ENCODE data around the gene ZFYVE27. TPM values are rescaled to one million over a fixed set of nuclear protein-coding genes. Genes with fewer than 3 reads are reported as not detected.

Gene ZFYVE27
- total and polyA plus RNA-seq, 7 experiments from 2014 or later: 31.0 to 68.8 (median 54.7) TPM

DNA sequence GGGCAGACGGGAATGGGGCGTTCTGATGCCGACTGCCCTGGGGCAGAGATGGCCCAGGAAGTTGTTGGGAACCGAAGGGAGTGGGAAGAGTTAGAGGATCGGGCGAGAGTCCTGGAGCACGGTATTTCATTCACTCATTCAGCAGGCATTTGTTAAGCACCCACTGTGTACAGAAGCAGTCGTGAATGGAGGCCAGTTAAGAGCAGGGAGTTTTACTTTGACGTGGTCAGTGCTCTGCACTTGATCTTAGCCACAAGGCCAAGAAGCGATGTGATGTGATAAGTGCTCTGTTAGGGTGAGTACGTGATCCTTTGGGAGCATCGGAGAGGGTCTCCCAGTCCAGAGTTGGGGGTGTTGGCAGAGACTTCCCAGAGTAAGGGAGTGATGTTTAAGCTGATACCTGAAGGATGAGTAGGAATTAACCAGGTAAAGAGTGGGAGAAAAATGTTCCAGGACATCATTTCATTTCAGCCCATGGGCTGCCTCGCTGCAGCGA is 890 bp downstream of the ZFYVE27 start:
- Histone ChIP-seq H3K4me1 (ENCODE audit: control insufficient read depth in 2 of 2, insufficient read depth in 2 of 2, low read length in 2 of 2) (peaks cover 18% of the 10 kb centered on the region in 2 donors), H3K9me3 (ENCODE audit: control insufficient read depth in 2 of 3, low read length in 3 of 3) (no peaks in the 10 kb centered on the region), H3K27ac (ENCODE audit: low read depth, low read length) (peak overlapping the region; percentile 99), H3K4me3 (ENCODE audit: low read length) (peak overlapping the region; percentile 86), H3K36me3 (ENCODE audit: control insufficient read depth in 2 of 3, insufficient read depth in 3 of 3, low read length in 3 of 3) (peaks cover 0 to 8% (median 4%) of the 10 kb centered on the region in 3 experiments), H3K27me3 (ENCODE audit: control insufficient read depth in 2 of 2, insufficient read depth in 2 of 2, low read length in 2 of 2) (no peaks in the 10 kb centered on the region)
- peaks cover 0 to 7% (median 0%) of the 10 kb centered on the region in 11 donors for H3K9me3 Mint-ChIP-seq
- POLR2A ChIA-PET: no interaction called here
- no peak for DNase-seq
- peak overlapping the region; percentile 88 to 98 (median 94) for H3K4me3 Mint-ChIP-seq
- intact Hi-C loops (cut with micrococcal nuclease): loop anchor here (1.0 to 10.0 kb wide), 14 partner anchors 24 to 1994 kb away; partner anchors contain the start of genes AVPI1 (in 2 of the 2), MMS19 (in 2 of the 2), PI4K2A (in 2 of the 2) and UBTD1 (in 2 of the 2)
- H3K36me3 Mint-ChIP-seq: peaks cover 3 to 26% (median 15%) of the 10 kb centered on the region in 5 donors
- H3K27me3 Mint-ChIP-seq: peaks cover 0 to 3% (median 0%) of the 10 kb centered on the region in 5 donors
- CTCF ChIA-PET: no interaction called here
- ATAC-seq: no peak
- H3K27ac Mint-ChIP-seq: peak overlapping the region; percentile 95 to 99 (median 97)
- peaks cover 22 to 67% (median 61%) of the 10 kb centered on the region in 7 donors for H3K4me1 Mint-ChIP-seq

- Mint-ChIP-seq H3K27me3 (peaks cover 0 to 3% (median 0%) of the 10 kb centered on the region in 5 donors), H3K36me3 (peaks cover 3 to 32% (median 15%) of the 10 kb centered on the region in 5 donors), H3K9me3 (peaks cover 0 to 6% (median 0%) of the 10 kb centered on the region in 11 donors), H3K4me1 (peaks cover 27 to 75% (median 69%) of the 10 kb centered on the region in 7 donors), H3K4me3 (peak overlapping the region; percentile 88 to 98 (median 94)), H3K27ac (peak overlapping the region in 8 of 9 donors; percentile 64 to 99 (median 97))
- ChIA-PET POLR2A (interaction anchor here (0.7 kb wide), 1 partner anchor 44 kb away, joined by 9 read pairs; no protein-coding TSS in a partner anchor), CTCF (no interaction called here)
- H3K4me1 ChIP-seq (ENCODE audit: control insufficient read depth in 2 of 2, insufficient read depth in 2 of 2, low read length in 2 of 2): peaks cover 18% of the 10 kb centered on the region in 2 donors
- no peaks in the 10 kb centered on the region for H3K27me3 ChIP-seq (ENCODE audit: control insufficient read depth in 2 of 2, insufficient read depth in 2 of 2, low read length in 2 of 2)
- DNase-seq (no peak), ATAC-seq (no peak)
- peaks cover 0 to 16% (median 4%) of the 10 kb centered on the region in 3 experiments for H3K36me3 ChIP-seq (ENCODE audit: control insufficient read depth in 2 of 3, insufficient read depth in 3 of 3, low read length in 3 of 3)
- intact Hi-C loops (cut with micrococcal nuclease): loop anchor here (5.0 to 10.0 kb wide), 2 partner anchors 396 to 1994 kb away; partner anchors contain the start of genes COX15 (in 1 of the 2), CUTC (in 1 of the 2) and R3HCC1L (in 1 of the 2)
- H3K9me3 ChIP-seq (ENCODE audit: control insufficient read depth in 2 of 3, low read length in 3 of 3): no peaks in the 10 kb centered on the region
- no peak overlapping the region for H3K27ac ChIP-seq (ENCODE audit: low read depth, low read length)
- H3K4me3 ChIP-seq (ENCODE audit: low read length): no peak overlapping the region
These were observed 1.7 kb downstream of the ZFYVE27 start for GRCh38 chr10:97738616-97739015.

DNA sequence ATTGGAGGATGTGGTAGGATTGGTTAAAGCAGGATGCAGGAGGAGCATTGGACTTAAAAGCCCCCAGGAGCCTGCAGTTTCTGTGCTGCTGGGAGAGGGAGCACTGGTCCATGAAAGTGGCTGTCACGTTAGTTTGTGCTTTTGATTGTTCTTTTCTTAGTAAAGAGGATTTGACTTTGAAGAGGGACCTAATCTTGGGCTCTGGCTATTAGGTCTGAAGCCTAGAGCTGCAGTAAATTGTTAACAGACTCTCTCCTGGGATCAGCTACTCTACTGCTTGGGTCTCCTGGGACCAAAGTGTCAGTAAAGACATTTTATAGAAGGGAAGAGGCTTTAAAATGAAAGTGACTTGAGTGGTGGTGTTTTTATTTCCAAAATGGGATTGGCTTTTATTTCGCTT is 3.7 kb downstream of the ZFYVE27 start:
- Histone ChIP-seq H3K27me3 (ENCODE audit: control insufficient read depth in 2 of 2, insufficient read depth in 2 of 2, low read length in 2 of 2) (no peaks in the 10 kb centered on the region), H3K9me3 (ENCODE audit: control insufficient read depth in 2 of 3, low read length in 3 of 3) (no peaks in the 10 kb centered on the region), H3K4me3 (ENCODE audit: low read length) (no peak overlapping the region), H3K36me3 (ENCODE audit: control insufficient read depth in 2 of 3, insufficient read depth in 3 of 3, low read length in 3 of 3) (peaks cover 3 to 34% (median 4%) of the 10 kb centered on the region in 3 experiments), H3K27ac (ENCODE audit: low read depth, low read length) (no peak overlapping the region), H3K4me1 (ENCODE audit: control insufficient read depth in 2 of 2, insufficient read depth in 2 of 2, low read length in 2 of 2) (peaks cover 18% of the 10 kb centered on the region in 2 donors)
- ATAC-seq (no peak), DNase-seq (no peak)
- CTCF ChIA-PET: no interaction called here
- peak overlapping the region in 5 of 10 donors; percentile 27 to 92 (median 56) for H3K4me3 Mint-ChIP-seq
- POLR2A ChIA-PET: interaction anchor here (0.5 kb wide), 1 partner anchor 525 kb away, joined by 3 read pairs; no protein-coding TSS in a partner anchor
- no peaks in the 10 kb centered on the region for H3K27me3 Mint-ChIP-seq
- H3K9me3 Mint-ChIP-seq: peaks cover 0 to 6% (median 0%) of the 10 kb centered on the region in 11 donors
- peaks cover 28 to 87% (median 76%) of the 10 kb centered on the region in 7 donors for H3K4me1 Mint-ChIP-seq
- peaks cover 13 to 49% (median 25%) of the 10 kb centered on the region in 5 donors for H3K36me3 Mint-ChIP-seq
- intact Hi-C loops (cut with micrococcal nuclease): no loop called here
- peak overlapping the region in 1 of 9 donors; percentile 36 for H3K27ac Mint-ChIP-seq

DNA sequence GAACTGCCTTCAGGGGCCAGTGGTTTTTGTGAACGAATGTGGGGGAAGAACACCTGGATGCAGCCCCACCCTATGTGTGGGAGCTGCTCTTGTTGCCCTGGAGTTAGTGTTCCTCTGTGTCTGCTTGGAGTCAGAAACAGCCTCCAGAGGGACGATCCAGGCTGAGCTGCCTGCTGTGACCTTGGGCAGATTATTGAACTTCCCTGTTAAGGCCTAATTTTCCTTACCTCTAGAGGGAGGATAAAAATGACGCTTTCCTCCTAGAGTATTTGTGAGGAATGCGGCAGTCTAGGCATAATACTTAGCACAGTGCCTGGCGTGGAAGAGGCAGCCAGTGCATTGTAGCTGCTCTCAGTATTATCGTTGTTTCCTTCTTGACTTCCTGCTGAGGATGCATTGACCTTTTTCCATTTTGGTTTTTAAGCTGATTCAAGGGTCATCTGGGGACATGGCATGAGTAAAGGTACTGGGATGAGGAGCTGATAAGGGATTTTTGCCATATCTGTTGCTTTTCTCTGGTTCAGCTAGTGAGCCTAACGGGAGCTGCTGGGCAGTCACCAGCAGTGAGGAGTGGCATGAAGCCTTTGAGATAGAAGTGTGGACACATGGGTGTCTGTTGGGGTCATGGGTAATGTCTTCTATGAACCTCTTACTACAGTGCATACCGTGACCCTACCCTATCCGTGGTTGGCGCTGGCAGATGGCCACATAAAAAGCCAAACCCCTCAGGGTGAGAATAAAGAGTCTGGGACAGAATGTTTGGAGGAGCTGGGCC is 6.4 kb downstream of the ZFYVE27 start:
- H3K9me3 Mint-ChIP-seq: no peaks in the 10 kb centered on the region
- DNase-seq: no peak
- H3K27ac Mint-ChIP-seq: peak overlapping the region in 2 of 9 donors; percentile 20 to 46
- H3K27me3 Mint-ChIP-seq: no peaks in the 10 kb centered on the region
- no peak for ATAC-seq
- no peak overlapping the region for H3K4me3 Mint-ChIP-seq
- no peak overlapping the region for H3K27ac ChIP-seq (ENCODE audit: low read depth, low read length)
- H3K4me1 Mint-ChIP-seq: peaks cover 15 to 66% (median 54%) of the 10 kb centered on the region in 7 donors
- intact Hi-C loops (cut with micrococcal nuclease): no loop called here
- no peak overlapping the region for H3K4me3 ChIP-seq (ENCODE audit: low read length)
- peaks cover 7 to 9% of the 10 kb centered on the region in 2 donors for H3K4me1 ChIP-seq (ENCODE audit: control insufficient read depth in 2 of 2, insufficient read depth in 2 of 2, low read length in 2 of 2)
- peaks cover 14 to 60% (median 33%) of the 10 kb centered on the region in 5 donors for H3K36me3 Mint-ChIP-seq
- H3K36me3 ChIP-seq (ENCODE audit: control insufficient read depth in 2 of 3, insufficient read depth in 3 of 3, low read length in 3 of 3): peaks cover 3 to 46% (median 4%) of the 10 kb centered on the region in 3 experiments
- ChIA-PET CTCF (interaction anchor here (0.7 to 1.2 kb wide), 3 partner anchors 12 to 55 kb away, joined by 3 to 5 read pairs (median 4); no protein-coding TSS in a partner anchor), POLR2A (no interaction called here)
- H3K9me3 ChIP-seq (ENCODE audit: control insufficient read depth in 2 of 3, low read length in 3 of 3): no peaks in the 10 kb centered on the region
- H3K27me3 ChIP-seq (ENCODE audit: control insufficient read depth in 2 of 2, insufficient read depth in 2 of 2, low read length in 2 of 2): no peaks in the 10 kb centered on the region

GRCh38 chr10:97744405-97745035 is 7.6 kb downstream of the ZFYVE27 start:
- H3K4me1 ChIP-seq (ENCODE audit: control insufficient read depth in 2 of 2, insufficient read depth in 2 of 2, low read length in 2 of 2): peaks cover 5 to 7% of the 10 kb centered on the region in 2 donors
- ChIA-PET POLR2A (no interaction called here), CTCF (interaction anchor here (0.6 to 0.9 kb wide), 4 partner anchors 11 to 299 kb away, joined by 3 to 5 read pairs (median 4); no protein-coding TSS in a partner anchor)
- Mint-ChIP-seq H3K4me1 (peaks cover 13 to 56% (median 45%) of the 10 kb centered on the region in 7 donors), H3K27me3 (no peaks in the 10 kb centered on the region), H3K9me3 (no peaks in the 10 kb centered on the region), H3K36me3 (peaks cover 20 to 64% (median 32%) of the 10 kb centered on the region in 5 donors), H3K27ac (no peak overlapping the region), H3K4me3 (no peak overlapping the region)
- no peaks in the 10 kb centered on the region for H3K27me3 ChIP-seq (ENCODE audit: control insufficient read depth in 2 of 2, insufficient read depth in 2 of 2, low read length in 2 of 2)
- peaks cover 4 to 58% (median 11%) of the 10 kb centered on the region in 3 experiments for H3K36me3 ChIP-seq (ENCODE audit: control insufficient read depth in 2 of 3, insufficient read depth in 3 of 3, low read length in 3 of 3)
- no peaks in the 10 kb centered on the region for H3K9me3 ChIP-seq (ENCODE audit: control insufficient read depth in 2 of 3, low read length in 3 of 3)
- H3K4me3 ChIP-seq (ENCODE audit: low read length): no peak overlapping the region
- intact Hi-C loops (cut with micrococcal nuclease): no loop called here
- ATAC-seq (no peak), DNase-seq (no peak)
- H3K27ac ChIP-seq (ENCODE audit: low read depth, low read length): no peak overlapping the region

GRCh38 chr10:97747573-97747972 is 10.6 kb downstream of the ZFYVE27 start:
- H3K27me3 ChIP-seq (ENCODE audit: control insufficient read depth in 2 of 2, insufficient read depth in 2 of 2, low read length in 2 of 2): no peaks in the 10 kb centered on the region
- no peaks in the 10 kb centered on the region for H3K9me3 Mint-ChIP-seq
- DNase-seq: no peak
- H3K4me3 Mint-ChIP-seq: no peak overlapping the region
- peaks cover 4 to 89% (median 20%) of the 10 kb centered on the region in 3 experiments for H3K36me3 ChIP-seq (ENCODE audit: control insufficient read depth in 2 of 3, insufficient read depth in 3 of 3, low read length in 3 of 3)
- no peak overlapping the region for H3K27ac ChIP-seq (ENCODE audit: low read depth, low read length)
- no peak overlapping the region for H3K27ac Mint-ChIP-seq
- no peaks in the 10 kb centered on the region for H3K9me3 ChIP-seq (ENCODE audit: control insufficient read depth in 2 of 3, low read length in 3 of 3)
- no peaks in the 10 kb centered on the region for H3K4me1 ChIP-seq (ENCODE audit: control insufficient read depth in 2 of 2, insufficient read depth in 2 of 2, low read length in 2 of 2)
- no peak for ATAC-seq
- ChIA-PET CTCF (interaction anchor here (0.6 to 1.0 kb wide), 3 partner anchors 120 to 122 kb away, joined by 3 to 4 read pairs (median 3); no protein-coding TSS in a partner anchor), POLR2A (no interaction called here)
- no peaks in the 10 kb centered on the region for H3K27me3 Mint-ChIP-seq
- peaks cover 20 to 66% (median 28%) of the 10 kb centered on the region in 5 donors for H3K36me3 Mint-ChIP-seq
- H3K4me3 ChIP-seq (ENCODE audit: low read length): no peak overlapping the region
- intact Hi-C loops (cut with micrococcal nuclease): no loop called here
- H3K4me1 Mint-ChIP-seq: peaks cover 10 to 29% (median 20%) of the 10 kb centered on the region in 7 donors
